ENCODE data around the gene ZNF714.

ZNF714 gene

GRCh38 chr19:21082011-21082975 lies at the start of gene ZNF714:
ZNF714 (plus strand) TSS chr19:21082203; CDS start chr19:21098269, 16,066 bp downstream.
- peak; percentile 55 for DNase-seq (ENCODE audit: low read depth)

GRCh38 chr19:21045028-21045427 lies 37.0 kb upstream of the ZNF714 start:
- DNase-seq (ENCODE audit: low read depth), result no peak

- DNase-seq (ENCODE audit: low read depth), result no peak
Observed at GRCh38 chr19:21046489-21046888, 35.5 kb upstream of the ZNF714 start.

- no peak for DNase-seq (ENCODE audit: low read depth)
Observed at GRCh38 chr19:21047716-21048115, 34.3 kb upstream of the ZNF714 start.

- no peak for DNase-seq (ENCODE audit: low read depth)
Observed at GRCh38 chr19:21052902-21053301, 29.1 kb upstream of the ZNF714 start.

GRCh38 chr19:21065336-21065735 lies 16.7 kb upstream of the ZNF714 start:
- no peak for DNase-seq (ENCODE audit: low read depth)

GRCh38 chr19:21084343-21084742 lies 2.3 kb downstream of the ZNF714 start:
- DNase-seq (ENCODE audit: low read depth), result no peak

GRCh38 chr19:21087871-21088270 lies 5.9 kb downstream of the ZNF714 start:
- no peak for DNase-seq (ENCODE audit: low read depth)

GRCh38 chr19:21092109-21092508 lies 10.1 kb downstream of the ZNF714 start:
- DNase-seq (ENCODE audit: low read depth), result no peak

- no peak for DNase-seq (ENCODE audit: low read depth)
Observed at GRCh38 chr19:21094347-21095025, 12.5 kb downstream of the ZNF714 start.

- DNase-seq (ENCODE audit: low read depth), result no peak
Observed at GRCh38 chr19:21098291-21098690, 16.3 kb downstream of the ZNF714 start.

GRCh38 chr19:21101521-21102242 lies 19.7 kb downstream of the ZNF714 start:
- no peak for DNase-seq (ENCODE audit: low read depth)

- DNase-seq (ENCODE audit: low read depth), result no peak
Observed at GRCh38 chr19:21109116-21109515, 27.1 kb downstream of the ZNF714 start.

GRCh38 chr19:21110183-21110582 lies 28.2 kb downstream of the ZNF714 start:
- DNase-seq (ENCODE audit: low read depth), result no peak

GRCh38 chr19:21115430-21115829 lies 33.4 kb downstream of the ZNF714 start:
- no peak for DNase-seq (ENCODE audit: low read depth)

- no peak for DNase-seq (ENCODE audit: low read depth)
Observed at GRCh38 chr19:21117041-21117907, 35.3 kb downstream of the ZNF714 start.

GRCh38 chr19:21126078-21126477 lies 44.1 kb downstream of the ZNF714 start:
- DNase-seq (ENCODE audit: low read depth), result no peak

GRCh38 chr19:21127001-21127400 lies 45.0 kb downstream of the ZNF714 start:
- DNase-seq (ENCODE audit: low read depth), result no peak

- no peak for DNase-seq (ENCODE audit: low read depth)
Observed at GRCh38 chr19:21127898-21128297, 45.9 kb downstream of the ZNF714 start.

- DNase-seq (ENCODE audit: low read depth), result no peak
Observed at GRCh38 chr19:21128901-21129698, 47.1 kb downstream of the ZNF714 start.
